GM18502 (cell line): Measurements from ENCODE around the gene CXorf51B.
"Not testable (repeated sequence)": the region's sequence is repeated elsewhere in the genome, so short reads cannot be mapped to it uniquely, and the experiment has no call there.

Experiments
- ATAC-seq: cut with Tn5 transposase; IDR thresholded peaks from one replicate; pipeline ENCODE4 v1.9.1; 2021; ENCODE audit warnings: mild to moderate bottlenecking; ENCODE audit not compliant: unreplicated experiment, poor library complexity

The CXorf51B gene

DNA sequence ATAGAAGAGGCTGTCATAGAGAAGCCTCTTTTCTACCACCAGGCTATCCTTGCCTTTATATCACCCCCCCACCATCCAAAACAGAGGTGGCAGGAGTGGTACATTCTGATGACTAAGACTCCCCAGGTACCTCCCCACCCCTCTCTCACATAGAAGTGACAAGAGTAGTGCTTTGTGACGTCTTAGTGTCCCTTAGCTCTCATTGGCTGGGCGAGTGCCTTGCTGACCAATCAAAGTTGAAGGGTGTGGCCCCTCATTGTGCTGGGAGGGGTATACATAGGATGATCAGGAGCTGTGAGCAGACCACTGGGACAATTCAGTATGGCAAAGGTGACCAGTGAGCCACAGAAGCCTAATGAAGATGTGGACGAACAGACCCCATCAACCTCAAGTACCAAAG, at the start of gene CXorf51B:
Gene CXorf51B (plus strand): TSS at position 301 of the 400 bp plus-strand sequence. CDS start 21 bp downstream, at position 322.
- ATAC-seq: not testable (repeated sequence)

DNA sequence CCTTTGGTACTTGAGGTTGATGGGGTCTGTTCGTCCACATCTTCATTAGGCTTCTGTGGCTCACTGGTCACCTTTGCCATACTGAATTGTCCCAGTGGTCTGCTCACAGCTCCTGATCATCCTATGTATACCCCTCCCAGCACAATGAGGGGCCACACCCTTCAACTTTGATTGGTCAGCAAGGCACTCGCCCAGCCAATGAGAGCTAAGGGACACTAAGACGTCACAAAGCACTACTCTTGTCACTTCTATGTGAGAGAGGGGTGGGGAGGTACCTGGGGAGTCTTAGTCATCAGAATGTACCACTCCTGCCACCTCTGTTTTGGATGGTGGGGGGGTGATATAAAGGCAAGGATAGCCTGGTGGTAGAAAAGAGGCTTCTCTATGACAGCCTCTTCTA, 5.1 kb downstream of the CXorf51B start, which contains the start of gene CXorf51A:
Gene CXorf51A (minus strand): TSS at position 101 of the 400 bp plus-strand sequence. CDS start 21 bp downstream, at position 80.
- ATAC-seq: not testable (repeated sequence)

DNA sequence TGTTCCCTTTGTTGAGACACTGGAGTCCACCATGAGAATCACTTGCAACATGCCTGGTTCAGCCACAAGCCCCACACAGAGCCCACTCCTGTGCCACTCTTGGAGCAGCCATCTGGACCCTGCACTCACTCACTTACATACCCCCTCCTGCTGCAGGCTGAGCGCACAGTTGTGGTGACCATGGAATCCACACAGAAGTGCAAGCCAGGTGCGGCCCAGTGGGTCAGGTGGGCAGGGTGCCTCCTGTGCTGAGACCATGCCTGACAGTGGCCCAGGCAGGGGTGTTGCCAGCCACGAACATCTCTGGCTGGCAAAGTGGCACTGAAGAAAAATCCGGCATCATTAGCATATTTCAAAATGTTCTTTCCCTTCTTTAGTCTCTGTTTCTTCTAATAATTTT, 22.4 kb downstream of the CXorf51B start:
- no peak for ATAC-seq

DNA sequence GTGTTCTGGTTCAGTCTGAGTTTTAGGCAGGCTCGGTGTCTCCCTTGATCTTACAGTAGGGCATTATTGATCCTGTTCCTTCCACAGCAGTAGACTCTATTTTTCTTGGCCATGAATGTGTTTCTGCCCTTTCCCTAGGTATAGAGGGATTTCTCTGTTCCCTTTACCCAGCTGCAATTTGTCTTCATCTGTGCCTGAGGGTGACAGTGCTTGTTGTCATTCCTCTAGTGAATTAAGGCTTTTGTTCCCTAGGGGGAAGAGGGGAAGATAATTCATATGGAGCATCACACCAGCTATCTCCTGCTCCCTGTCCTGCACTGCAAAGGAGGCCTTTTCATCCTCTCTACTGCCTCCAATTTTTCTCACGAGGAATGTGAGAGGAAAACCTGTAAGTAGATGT, 44.7 kb downstream of the CXorf51B start:
- ATAC-seq: no peak
